Measurements from ENCODE around the gene ROS1. TPM values are rescaled to one million over a fixed set of nuclear protein-coding genes. Genes with fewer than 3 reads are reported as not detected.
A peak's percentile ranks its signal among the peaks of the same experiment; 100 is the strongest.
"Not testable (repeated sequence)": the region's sequence is repeated elsewhere in the genome, so short reads cannot be mapped to it uniquely, and the experiment has no call there.

ROS1 gene
- total RNA-seq, 1 experiment from 2014 or later: not detected

GRCh38 chr6:117444600-117444999 is 18.9 kb upstream of the ROS1 start:
- no peak for DNase-seq (ENCODE audit: low spot score)
- in situ Hi-C loops (cut with HindIII; ENCODE audit: low sequenced_read_pairs): no loop called here

GRCh38 chr6:117442313-117442712 is 16.6 kb upstream of the ROS1 start:
- DNase-seq (ENCODE audit: low spot score); in situ Hi-C loops (cut with HindIII; ENCODE audit: low sequenced_read_pairs): not testable (repeated sequence)

GRCh38 chr6:117441824-117442264 is 16.1 kb upstream of the ROS1 start:
- DNase-seq (ENCODE audit: low spot score): no peak
- in situ Hi-C loops (cut with HindIII; ENCODE audit: low sequenced_read_pairs): no loop called here

- DNase-seq (ENCODE audit: low spot score): no peak
- in situ Hi-C loops (cut with HindIII; ENCODE audit: low sequenced_read_pairs): no loop called here
These were observed 15.2 kb upstream of the ROS1 start for GRCh38 chr6:117440706-117441525.

GRCh38 chr6:117432273-117432672 is 6.5 kb upstream of the ROS1 start:
- in situ Hi-C loops (cut with HindIII; ENCODE audit: low sequenced_read_pairs): no loop called here
- no peak for DNase-seq (ENCODE audit: low spot score)

GRCh38 chr6:117423754-117424153 is 2.0 kb downstream of the ROS1 start:
- DNase-seq (ENCODE audit: low spot score): peak; percentile 93
- in situ Hi-C loops (cut with HindIII; ENCODE audit: low sequenced_read_pairs): no loop called here

- no peak for DNase-seq (ENCODE audit: low spot score)
These were observed 7.4 kb downstream of the ROS1 start for GRCh38 chr6:117418320-117418719.

GRCh38 chr6:117417851-117418250 is 7.9 kb downstream of the ROS1 start:
- no peak for DNase-seq (ENCODE audit: low spot score)
- in situ Hi-C loops (cut with HindIII; ENCODE audit: low sequenced_read_pairs): no loop called here

More at GRCh38 chr6:117418320-117418719, 7.4 kb downstream of the ROS1 start:
- in situ Hi-C loops (cut with HindIII; ENCODE audit: low sequenced_read_pairs): no loop called here

- in situ Hi-C loops (cut with HindIII; ENCODE audit: low sequenced_read_pairs): no loop called here
- peak; percentile 90 for DNase-seq (ENCODE audit: low spot score)
These were observed 11.0 kb downstream of the ROS1 start for GRCh38 chr6:117414770-117415169.

GRCh38 chr6:117411474-117411873 is 14.3 kb downstream of the ROS1 start:
- in situ Hi-C loops (cut with HindIII; ENCODE audit: low sequenced_read_pairs): no loop called here
- no peak for DNase-seq (ENCODE audit: low spot score)

GRCh38 chr6:117409863-117410262 is 15.9 kb downstream of the ROS1 start:
- in situ Hi-C loops (cut with HindIII; ENCODE audit: low sequenced_read_pairs): no loop called here
- DNase-seq (ENCODE audit: low spot score): no peak

- in situ Hi-C loops (cut with HindIII; ENCODE audit: low sequenced_read_pairs): no loop called here
- no peak for DNase-seq (ENCODE audit: low spot score)
These were observed 16.3 kb downstream of the ROS1 start for GRCh38 chr6:117409420-117409819.

- DNase-seq (ENCODE audit: low spot score): no peak
- in situ Hi-C loops (cut with HindIII; ENCODE audit: low sequenced_read_pairs): no loop called here
These were observed 21.2 kb downstream of the ROS1 start for GRCh38 chr6:117404548-117404947.

- in situ Hi-C loops (cut with HindIII; ENCODE audit: low sequenced_read_pairs): no loop called here
- no peak for DNase-seq (ENCODE audit: low spot score)
These were observed 23.9 kb downstream of the ROS1 start for GRCh38 chr6:117401799-117402198.

- DNase-seq (ENCODE audit: low spot score): peak; percentile 38
- in situ Hi-C loops (cut with HindIII; ENCODE audit: low sequenced_read_pairs): no loop called here
These were observed 25.8 kb downstream of the ROS1 start for GRCh38 chr6:117399924-117400323.

GRCh38 chr6:117399126-117399525 is 26.6 kb downstream of the ROS1 start:
- in situ Hi-C loops (cut with HindIII; ENCODE audit: low sequenced_read_pairs): no loop called here
- peak; percentile 93 for DNase-seq (ENCODE audit: low spot score)

GRCh38 chr6:117397536-117398227 is 28.1 kb downstream of the ROS1 start:
- in situ Hi-C loops (cut with HindIII; ENCODE audit: low sequenced_read_pairs): no loop called here
- peak; percentile 53 for DNase-seq (ENCODE audit: low spot score)

- in situ Hi-C loops (cut with HindIII; ENCODE audit: low sequenced_read_pairs): no loop called here
- DNase-seq (ENCODE audit: low spot score): no peak
These were observed 29.5 kb downstream of the ROS1 start for GRCh38 chr6:117396228-117396627.

- in situ Hi-C loops (cut with HindIII; ENCODE audit: low sequenced_read_pairs): no loop called here
- no peak for DNase-seq (ENCODE audit: low spot score)
These were observed 30.6 kb downstream of the ROS1 start for GRCh38 chr6:117395164-117395563.

- no peak for DNase-seq (ENCODE audit: low spot score)
- in situ Hi-C loops (cut with HindIII; ENCODE audit: low sequenced_read_pairs): no loop called here
These were observed 32.7 kb downstream of the ROS1 start for GRCh38 chr6:117393045-117393444.

All from G401 (cell line).